Measurements from ENCODE around the gene FAM216B. TPM values are rescaled to one million over a fixed set of nuclear protein-coding genes. Genes with fewer than 3 reads are reported as not detected.
A peak's percentile ranks its signal among the peaks of the same experiment; 100 is the strongest.

The FAM216B gene
- polyA plus RNA-seq, 1 of the 3 experiments (the other 2 are of a cell fraction), result not detected

DNA sequence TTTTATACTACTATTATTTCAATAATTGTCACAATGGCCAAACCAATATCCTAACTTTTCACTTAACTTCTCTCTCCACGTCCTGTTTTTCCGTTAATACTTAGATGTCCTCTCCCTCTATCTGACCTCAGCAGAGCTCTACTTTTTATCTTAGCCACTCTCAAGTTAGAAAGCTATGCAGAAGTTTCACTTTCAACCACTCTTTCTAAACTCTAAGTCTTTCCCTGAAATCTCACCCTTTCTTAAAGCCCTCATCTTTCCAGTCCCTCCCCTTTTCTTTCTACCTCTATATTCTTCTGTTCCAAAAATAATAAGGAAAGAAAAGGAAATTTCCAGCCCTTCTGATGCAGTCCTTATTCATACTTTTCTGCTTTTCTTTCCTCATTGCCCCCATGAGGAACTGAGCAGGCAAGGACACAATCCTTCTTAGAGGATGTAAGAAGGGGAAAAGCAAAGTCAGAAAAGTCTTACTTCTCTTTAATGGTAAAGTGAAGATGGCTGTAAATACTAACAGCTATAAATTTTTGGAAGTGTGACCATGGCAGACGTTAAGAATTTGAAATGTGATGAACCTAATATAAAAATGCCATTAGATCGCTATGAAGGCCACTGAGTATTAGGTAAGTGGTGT, 23.0 kb downstream of the FAM216B start:
- H3F3A ChIP-seq (replicated peaks; ENCODE audit: insufficient read depth), result peaks cover 19% of the 10 kb centered on the region
- CTCF ChIA-PET, result interaction anchor here (1.7 kb wide), 1 partner anchor 9 kb away, joined by 3 read pairs; no protein-coding TSS in a partner anchor
- no peaks in the 10 kb centered on the region for H3K9me2 ChIP-seq
- no peaks in the 10 kb centered on the region for H4K20me1 ChIP-seq (ENCODE audit: insufficient read depth)
- H3K4me3 ChIP-seq (ENCODE audit: low read depth in 2 of 2, low read length in 1 of 2), result no peak overlapping the region
- WGBS (ENCODE audit: low lambda C conversion rate), result 87% methylated on average over 4 of the region's 4 CpGs
- DNase-seq, result no peak
- no peak overlapping the region for H3K4me2 ChIP-seq
- no peak for TF ChIP-seq TCF12 (IDR thresholded peaks at IDR 0.05)
- no peak for TF ChIP-seq ELF1 (IDR thresholded peaks at IDR 0.05)
- no peak for TF ChIP-seq TAF1 (IDR thresholded peaks at IDR 0.05; ENCODE audit: borderline replicate concordance, low read depth, low read length)
- TF ChIP-seq, protein P1, sequence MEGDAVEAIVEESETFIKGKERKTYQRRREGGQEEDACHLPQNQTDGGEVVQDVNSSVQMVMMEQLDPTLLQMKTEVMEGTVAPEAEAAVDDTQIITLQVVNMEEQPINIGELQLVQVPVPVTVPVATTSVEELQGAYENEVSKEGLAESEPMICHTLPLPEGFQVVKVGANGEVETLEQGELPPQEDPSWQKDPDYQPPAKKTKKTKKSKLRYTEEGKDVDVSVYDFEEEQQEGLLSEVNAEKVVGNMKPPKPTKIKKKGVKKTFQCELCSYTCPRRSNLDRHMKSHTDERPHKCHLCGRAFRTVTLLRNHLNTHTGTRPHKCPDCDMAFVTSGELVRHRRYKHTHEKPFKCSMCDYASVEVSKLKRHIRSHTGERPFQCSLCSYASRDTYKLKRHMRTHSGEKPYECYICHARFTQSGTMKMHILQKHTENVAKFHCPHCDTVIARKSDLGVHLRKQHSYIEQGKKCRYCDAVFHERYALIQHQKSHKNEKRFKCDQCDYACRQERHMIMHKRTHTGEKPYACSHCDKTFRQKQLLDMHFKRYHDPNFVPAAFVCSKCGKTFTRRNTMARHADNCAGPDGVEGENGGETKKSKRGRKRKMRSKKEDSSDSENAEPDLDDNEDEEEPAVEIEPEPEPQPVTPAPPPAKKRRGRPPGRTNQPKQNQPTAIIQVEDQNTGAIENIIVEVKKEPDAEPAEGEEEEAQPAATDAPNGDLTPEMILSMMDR (IDR thresholded peaks at IDR 0.05), result no peak
- TF ChIP-seq POLR2AphosphoS5 (IDR thresholded peaks at IDR 0.05; ENCODE audit: low read depth, low read length), result no peak
- TF ChIP-seq, protein P2, sequence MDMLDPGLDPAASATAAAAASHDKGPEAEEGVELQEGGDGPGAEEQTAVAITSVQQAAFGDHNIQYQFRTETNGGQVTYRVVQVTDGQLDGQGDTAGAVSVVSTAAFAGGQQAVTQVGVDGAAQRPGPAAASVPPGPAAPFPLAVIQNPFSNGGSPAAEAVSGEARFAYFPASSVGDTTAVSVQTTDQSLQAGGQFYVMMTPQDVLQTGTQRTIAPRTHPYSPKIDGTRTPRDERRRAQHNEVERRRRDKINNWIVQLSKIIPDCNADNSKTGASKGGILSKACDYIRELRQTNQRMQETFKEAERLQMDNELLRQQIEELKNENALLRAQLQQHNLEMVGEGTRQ (IDR thresholded peaks at IDR 0.05; ENCODE audit: borderline replicate concordance, low read depth, low read length), result no peak
- H2AFZ ChIP-seq (ENCODE audit: low read depth), result no peak overlapping the region
- H3K9ac ChIP-seq, result no peak overlapping the region
- no peak overlapping the region for H3K27ac ChIP-seq (ENCODE audit: low read depth in 2 of 2, low read length in 1 of 2)
- H3K36me3 ChIP-seq (replicated peaks in 1 of 2; ENCODE audit: control insufficient read depth in 1 of 2, insufficient read depth in 2 of 2, low read length in 1 of 2), result no peaks in the 10 kb centered on the region
- H3K79me2 ChIP-seq (ENCODE audit: insufficient read depth), result no peaks in the 10 kb centered on the region
- no peaks in the 10 kb centered on the region for H3K27me3 ChIP-seq (ENCODE audit: insufficient read depth)
- H3K4me1 ChIP-seq (ENCODE audit: control insufficient read depth in 1 of 2, insufficient read depth in 2 of 2, low read depth in 1 of 2, low read length in 1 of 2), result 0 out of 4 replicates have a peak, but pooled peaks cover 0 to 7% of the 10 kb centered on the region in 2 experiments
- no peaks in the 10 kb centered on the region for H3K9me3 ChIP-seq
- POLR2A ChIA-PET, result no interaction called here

DNA sequence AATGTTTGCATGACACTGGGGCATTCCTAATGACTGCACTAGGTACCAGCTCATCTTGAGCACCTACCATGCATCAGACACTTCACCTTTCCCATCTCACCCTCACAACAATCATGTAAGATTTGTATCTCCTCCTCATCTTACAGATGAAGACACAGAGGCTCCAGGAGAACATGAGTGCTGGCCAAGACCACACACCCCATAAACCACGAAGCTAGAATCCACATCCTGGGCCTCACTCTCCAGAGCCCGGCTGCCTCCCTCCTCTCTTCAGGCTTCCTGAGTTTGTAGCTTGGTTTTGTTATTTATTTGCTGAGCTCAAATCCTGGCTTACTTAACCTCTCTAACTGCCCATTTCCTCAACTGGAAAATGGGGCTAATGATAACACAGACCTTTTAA, 25.9 kb downstream of the FAM216B start:
- H4K20me1 ChIP-seq (ENCODE audit: insufficient read depth), result no peaks in the 10 kb centered on the region
- CTCF ChIA-PET, result interaction anchor here (0.8 kb wide), 1 partner anchor 10 kb away, joined by 3 read pairs; no protein-coding TSS in a partner anchor
- H3K79me2 ChIP-seq (ENCODE audit: insufficient read depth), result no peaks in the 10 kb centered on the region
- TF ChIP-seq, protein P3, sequence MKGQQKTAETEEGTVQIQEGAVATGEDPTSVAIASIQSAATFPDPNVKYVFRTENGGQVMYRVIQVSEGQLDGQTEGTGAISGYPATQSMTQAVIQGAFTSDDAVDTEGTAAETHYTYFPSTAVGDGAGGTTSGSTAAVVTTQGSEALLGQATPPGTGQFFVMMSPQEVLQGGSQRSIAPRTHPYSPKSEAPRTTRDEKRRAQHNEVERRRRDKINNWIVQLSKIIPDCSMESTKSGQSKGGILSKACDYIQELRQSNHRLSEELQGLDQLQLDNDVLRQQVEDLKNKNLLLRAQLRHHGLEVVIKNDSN (IDR thresholded peaks at IDR 0.05; ENCODE audit: borderline replicate concordance, low read depth), result no peak
- TF ChIP-seq TEAD4 (IDR thresholded peaks at IDR 0.05; ENCODE audit: borderline replicate concordance, insufficient read depth), result no peak
- TF ChIP-seq EP300 (IDR thresholded peaks at IDR 0.05; ENCODE audit: borderline replicate concordance in 1 of 2, low read depth in 1 of 2, low read length in 1 of 2), result peak in 1 of 2 experiments; percentile 61; a peak in 1 of 4 replicates
- no peak for TF ChIP-seq YY1 (IDR thresholded peaks at IDR 0.05; ENCODE audit: low read depth)
- TF ChIP-seq TCF12 (IDR thresholded peaks at IDR 0.05), result peak; percentile 23; the same call in 1 of the 2 replicates
- TF ChIP-seq, protein P4, sequence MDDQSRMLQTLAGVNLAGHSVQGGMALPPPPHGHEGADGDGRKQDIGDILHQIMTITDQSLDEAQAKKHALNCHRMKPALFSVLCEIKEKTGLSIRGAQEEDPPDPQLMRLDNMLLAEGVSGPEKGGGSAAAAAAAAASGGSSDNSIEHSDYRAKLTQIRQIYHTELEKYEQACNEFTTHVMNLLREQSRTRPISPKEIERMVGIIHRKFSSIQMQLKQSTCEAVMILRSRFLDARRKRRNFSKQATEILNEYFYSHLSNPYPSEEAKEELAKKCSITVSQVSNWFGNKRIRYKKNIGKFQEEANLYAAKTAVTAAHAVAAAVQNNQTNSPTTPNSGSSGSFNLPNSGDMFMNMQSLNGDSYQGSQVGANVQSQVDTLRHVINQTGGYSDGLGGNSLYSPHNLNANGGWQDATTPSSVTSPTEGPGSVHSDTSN (IDR thresholded peaks at IDR 0.05), result 0 out of 2 replicates have a peak, but pooled peaks have one; percentile 14
- TF ChIP-seq NFIC (IDR thresholded peaks at IDR 0.05; ENCODE audit: borderline replicate concordance), result peak; percentile 45
- H3K4me3 ChIP-seq (ENCODE audit: low read depth in 2 of 2, low read length in 1 of 2), result no peak overlapping the region
- peak overlapping the region in 1 of 2 experiments; percentile 81; a peak in 2 of 4 replicates for H3K27ac ChIP-seq (ENCODE audit: low read depth in 2 of 2, low read length in 1 of 2)
- peaks cover 19% of the 10 kb centered on the region for H3F3A ChIP-seq (replicated peaks; ENCODE audit: insufficient read depth)
- no peaks in the 10 kb centered on the region for H3K27me3 ChIP-seq (ENCODE audit: insufficient read depth)
- H3K4me2 ChIP-seq, result peak overlapping the region; percentile 66; the same call in 1 of the 2 replicates
- 46% methylated on average over 2 of the region's 2 CpGs for WGBS (ENCODE audit: low lambda C conversion rate)
- no peaks in the 10 kb centered on the region for H3K9me3 ChIP-seq
- H3K4me1 ChIP-seq (ENCODE audit: control insufficient read depth in 1 of 2, insufficient read depth in 2 of 2, low read depth in 1 of 2, low read length in 1 of 2), result 0 out of 4 replicates have a peak, but pooled peaks cover 0 to 7% of the 10 kb centered on the region in 2 experiments
- no peak for DNase-seq
- no peak overlapping the region for H2AFZ ChIP-seq (ENCODE audit: low read depth)
- POLR2A ChIA-PET, result interaction anchor here (0.6 kb wide), 1 partner anchor 451 kb away, joined by 4 read pairs; no protein-coding TSS in a partner anchor
- no peaks in the 10 kb centered on the region for H3K36me3 ChIP-seq (replicated peaks in 1 of 2; ENCODE audit: control insufficient read depth in 1 of 2, insufficient read depth in 2 of 2, low read length in 1 of 2)
- H3K9ac ChIP-seq, result no peak overlapping the region
- no peaks in the 10 kb centered on the region for H3K9me2 ChIP-seq
